ENCODE results near the gene CRYAB. TPM values are rescaled to one million over a fixed set of nuclear protein-coding genes. Genes with fewer than 3 reads are reported as not detected.

The CRYAB gene
- total and polyA plus RNA-seq, 4 donors, result 0.33 to 8.6 (median 3.6) TPM

GRCh38 chr11:111870113-111870512 is 41.5 kb downstream of the CRYAB start:
- Histone ChIP-seq H3K9me3 (ENCODE audit: control insufficient read depth in 4 of 4, low read length in 3 of 4) (no peaks in the 10 kb centered on the region), H3K27me3 (ENCODE audit: control insufficient read depth in 4 of 4, insufficient read depth in 4 of 4, low read length in 3 of 4) (no peaks in the 10 kb centered on the region), H3K36me3 (ENCODE audit: control insufficient read depth in 4 of 4, insufficient read depth in 3 of 4, low read depth in 1 of 4, low read length in 3 of 4) (peaks cover 6 to 17% (median 10%) of the 10 kb centered on the region in 4 donors), H3K27ac (ENCODE audit: low read depth in 1 of 2, low read length in 2 of 2) (no peak overlapping the region), H3K4me1 (ENCODE audit: control insufficient read depth in 4 of 4, insufficient read depth in 4 of 4, low read length in 3 of 4) (peaks cover 0 to 17% (median 13%) of the 10 kb centered on the region in 4 donors), H3K9ac (ENCODE audit: low read depth in 1 of 2, low read length in 2 of 2) (no peak overlapping the region), H3K4me3 (ENCODE audit: low read depth in 1 of 3, low read length in 3 of 3) (no peak overlapping the region)
- 99% methylated on average over 1 of the region's 1 CpG for WGBS
- no peak for TF ChIP-seq CTCF (IDR thresholded peaks at IDR 0.05; ENCODE audit: low read depth, low read length, missing input control)
- TF ChIP-seq SP1 (IDR thresholded peaks at IDR 0.05), result no peak
- TF ChIP-seq JUND (IDR thresholded peaks at IDR 0.05), result no peak
- no peak for TF ChIP-seq FOXA1 (IDR thresholded peaks at IDR 0.05)
- TF ChIP-seq HNF4A (conservative IDR thresholded peaks at IDR 0.05), result no peak
- no peak for TF ChIP-seq TAF1 (conservative IDR thresholded peaks at IDR 0.05)
- DNase-seq (ENCODE audit: low spot score), result no peak

DNA sequence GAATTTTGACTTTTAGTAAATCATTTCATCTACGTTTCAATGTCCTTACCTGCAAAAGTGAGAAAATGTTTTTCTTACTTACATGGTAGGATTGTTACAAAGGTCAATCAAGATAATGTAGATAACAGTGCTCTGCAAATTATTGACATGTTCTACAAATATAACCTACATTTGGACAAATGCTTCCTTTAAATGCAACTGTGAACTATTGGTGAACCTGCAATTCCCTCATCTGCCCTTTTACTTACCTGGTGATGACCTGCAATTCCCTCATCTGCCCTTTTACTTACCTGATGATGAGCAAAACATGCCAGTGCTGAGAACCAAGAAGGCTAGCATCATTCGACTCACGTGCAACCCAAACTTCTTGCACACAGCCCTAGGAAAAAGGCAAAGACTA is 51.3 kb downstream of the CRYAB start:
- no peak overlapping the region for H3K9ac ChIP-seq (ENCODE audit: low read depth in 1 of 2, low read length in 2 of 2)
- 30% methylated on average over 3 of the region's 3 CpGs for WGBS
- no peaks in the 10 kb centered on the region for H3K27me3 ChIP-seq (ENCODE audit: control insufficient read depth in 4 of 4, insufficient read depth in 4 of 4, low read length in 3 of 4)
- peaks cover 0 to 16% (median 10%) of the 10 kb centered on the region in 4 donors for H3K4me1 ChIP-seq (ENCODE audit: control insufficient read depth in 4 of 4, insufficient read depth in 4 of 4, low read length in 3 of 4)
- H3K27ac ChIP-seq (ENCODE audit: low read depth in 1 of 2, low read length in 2 of 2), result no peak overlapping the region
- H3K36me3 ChIP-seq (ENCODE audit: control insufficient read depth in 4 of 4, insufficient read depth in 3 of 4, low read depth in 1 of 4, low read length in 3 of 4), result peaks cover 0 to 12% (median 5%) of the 10 kb centered on the region in 4 donors
- DNase-seq (ENCODE audit: low spot score), result no peak
- TF ChIP-seq HNF4G (IDR thresholded peaks at IDR 0.05), result no peak
- peak; percentile 36 for TF ChIP-seq FOXA2 (IDR thresholded peaks at IDR 0.05)
- peak in 1 of 2 donors; percentile 67 for TF ChIP-seq JUND (IDR thresholded peaks at IDR 0.05)
- TF ChIP-seq EGR1 (IDR thresholded peaks at IDR 0.05; ENCODE audit: low read depth in 2 of 2), result peak in 1 of 2 donors; percentile 13
- TF ChIP-seq, protein P1, sequence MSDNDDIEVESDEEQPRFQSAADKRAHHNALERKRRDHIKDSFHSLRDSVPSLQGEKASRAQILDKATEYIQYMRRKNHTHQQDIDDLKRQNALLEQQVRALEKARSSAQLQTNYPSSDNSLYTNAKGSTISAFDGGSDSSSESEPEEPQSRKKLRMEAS (IDR thresholded peaks at IDR 0.05), result no peak
- peak; percentile 24 to 37 for TF ChIP-seq RAD21 (IDR thresholded peaks at IDR 0.05)
- TF ChIP-seq ZBTB33 (IDR thresholded peaks at IDR 0.05), result peak; percentile 52
- TF ChIP-seq NR2F2 (IDR thresholded peaks at IDR 0.05), result no peak
- TF ChIP-seq SP1 (IDR thresholded peaks at IDR 0.05), result peak; percentile 76
- TF ChIP-seq YY1 (IDR thresholded peaks at IDR 0.05), result peak; percentile 70
- TF ChIP-seq CTCF (IDR thresholded peaks at IDR 0.05; ENCODE audit: low read depth, low read length, missing input control), result no peak
- TF ChIP-seq, protein P2, sequence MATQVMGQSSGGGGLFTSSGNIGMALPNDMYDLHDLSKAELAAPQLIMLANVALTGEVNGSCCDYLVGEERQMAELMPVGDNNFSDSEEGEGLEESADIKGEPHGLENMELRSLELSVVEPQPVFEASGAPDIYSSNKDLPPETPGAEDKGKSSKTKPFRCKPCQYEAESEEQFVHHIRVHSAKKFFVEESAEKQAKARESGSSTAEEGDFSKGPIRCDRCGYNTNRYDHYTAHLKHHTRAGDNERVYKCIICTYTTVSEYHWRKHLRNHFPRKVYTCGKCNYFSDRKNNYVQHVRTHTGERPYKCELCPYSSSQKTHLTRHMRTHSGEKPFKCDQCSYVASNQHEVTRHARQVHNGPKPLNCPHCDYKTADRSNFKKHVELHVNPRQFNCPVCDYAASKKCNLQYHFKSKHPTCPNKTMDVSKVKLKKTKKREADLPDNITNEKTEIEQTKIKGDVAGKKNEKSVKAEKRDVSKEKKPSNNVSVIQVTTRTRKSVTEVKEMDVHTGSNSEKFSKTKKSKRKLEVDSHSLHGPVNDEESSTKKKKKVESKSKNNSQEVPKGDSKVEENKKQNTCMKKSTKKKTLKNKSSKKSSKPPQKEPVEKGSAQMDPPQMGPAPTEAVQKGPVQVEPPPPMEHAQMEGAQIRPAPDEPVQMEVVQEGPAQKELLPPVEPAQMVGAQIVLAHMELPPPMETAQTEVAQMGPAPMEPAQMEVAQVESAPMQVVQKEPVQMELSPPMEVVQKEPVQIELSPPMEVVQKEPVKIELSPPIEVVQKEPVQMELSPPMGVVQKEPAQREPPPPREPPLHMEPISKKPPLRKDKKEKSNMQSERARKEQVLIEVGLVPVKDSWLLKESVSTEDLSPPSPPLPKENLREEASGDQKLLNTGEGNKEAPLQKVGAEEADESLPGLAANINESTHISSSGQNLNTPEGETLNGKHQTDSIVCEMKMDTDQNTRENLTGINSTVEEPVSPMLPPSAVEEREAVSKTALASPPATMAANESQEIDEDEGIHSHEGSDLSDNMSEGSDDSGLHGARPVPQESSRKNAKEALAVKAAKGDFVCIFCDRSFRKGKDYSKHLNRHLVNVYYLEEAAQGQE (IDR thresholded peaks at IDR 0.05), result peak; percentile 49
- TF ChIP-seq TAF1 (conservative IDR thresholded peaks at IDR 0.05), result no peak
- TF ChIP-seq, protein P3, sequence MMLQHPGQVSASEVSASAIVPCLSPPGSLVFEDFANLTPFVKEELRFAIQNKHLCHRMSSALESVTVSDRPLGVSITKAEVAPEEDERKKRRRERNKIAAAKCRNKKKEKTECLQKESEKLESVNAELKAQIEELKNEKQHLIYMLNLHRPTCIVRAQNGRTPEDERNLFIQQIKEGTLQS (IDR thresholded peaks at IDR 0.05), result no peak
- no peak for TF ChIP-seq GABPA (IDR thresholded peaks at IDR 0.05 in 1 of 2, conservative IDR thresholded peaks at IDR 0.05 in 1 of 2)
- TF ChIP-seq RXRA (IDR thresholded peaks at IDR 0.05), result peak; percentile 98 to 99
- peak; percentile 51 to 75 for TF ChIP-seq HNF4A (conservative IDR thresholded peaks at IDR 0.05)
- peak; percentile 64 for TF ChIP-seq FOXA1 (IDR thresholded peaks at IDR 0.05)
- no peak overlapping the region for H3K4me3 ChIP-seq (ENCODE audit: low read depth in 1 of 3, low read length in 3 of 3)
- H3K9me3 ChIP-seq (ENCODE audit: control insufficient read depth in 4 of 4, low read length in 3 of 4), result no peaks in the 10 kb centered on the region
